GM23338 (cell line): ENCODE measurements around the gene ICE1.

Source experiments
- CREB1 ChIP-seq: fragments of 250-450 bp; sonication (Bioruptor Pico); IDR thresholded peaks from 2 replicates; pipeline ENCODE4 v1.5.0; 2020; ENCODE audit warnings: low read depth, mild to moderate bottlenecking, moderate library complexity
- EZH2 ChIP-seq: fragments of 200-600 bp; sonication (generic); IDR thresholded peaks from one replicate; pipeline ENCODE4 v1.8.0; 2017; ENCODE audit warnings: antibody characterized with exemption, mild to moderate bottlenecking, low read depth; ENCODE audit not compliant: unreplicated experiment
- POLR2AphosphoS5 ChIP-seq: IDR thresholded peaks from 2 replicates; pipeline ENCODE4 v1.6.1; 2016; ENCODE audit warnings: antibody characterized with exemption, low read depth
- TF ChIP-seq, protein P1 (sequence below), 2 experiments: fragments of 200-600 bp in 1 of 2; sonication (generic) in 1 of 2; conservative IDR thresholded peaks; 2 replicates each; pipeline versions ENCODE4 v1.5.1 to v1.6.1; 2016 to 2017; ENCODE audit warnings: antibody characterized with exemption in 2 of 2, low read depth in 2 of 2, mild to moderate bottlenecking in 2 of 2, moderate library complexity in 1 of 2

DNA sequence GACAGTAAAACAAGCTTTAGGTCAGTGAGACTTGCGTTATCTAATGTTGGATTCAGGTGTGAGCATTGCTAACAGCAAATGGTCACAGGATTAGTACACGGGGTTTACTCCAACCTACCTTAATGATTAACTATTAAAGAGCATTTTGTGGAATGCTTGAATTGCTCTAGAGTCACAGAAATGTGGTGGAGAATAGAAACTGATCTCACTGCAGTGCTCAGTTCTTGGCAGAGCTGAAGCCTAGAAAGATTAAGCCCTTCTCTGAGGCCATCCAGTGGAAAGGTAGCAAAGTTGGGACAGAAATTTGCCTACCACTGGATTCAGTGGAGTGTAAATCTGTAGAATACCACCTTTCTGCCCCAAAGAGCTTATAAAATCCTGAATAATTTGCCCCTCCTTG, 60.9 kb downstream of the ICE1 start:
- TF ChIP-seq CREB1 (CRISPR knock-in tag), result no peak
- TF ChIP-seq EZH2, result no peak
- no peak for TF ChIP-seq POLR2AphosphoS5
- TF ChIP-seq, protein P1, sequence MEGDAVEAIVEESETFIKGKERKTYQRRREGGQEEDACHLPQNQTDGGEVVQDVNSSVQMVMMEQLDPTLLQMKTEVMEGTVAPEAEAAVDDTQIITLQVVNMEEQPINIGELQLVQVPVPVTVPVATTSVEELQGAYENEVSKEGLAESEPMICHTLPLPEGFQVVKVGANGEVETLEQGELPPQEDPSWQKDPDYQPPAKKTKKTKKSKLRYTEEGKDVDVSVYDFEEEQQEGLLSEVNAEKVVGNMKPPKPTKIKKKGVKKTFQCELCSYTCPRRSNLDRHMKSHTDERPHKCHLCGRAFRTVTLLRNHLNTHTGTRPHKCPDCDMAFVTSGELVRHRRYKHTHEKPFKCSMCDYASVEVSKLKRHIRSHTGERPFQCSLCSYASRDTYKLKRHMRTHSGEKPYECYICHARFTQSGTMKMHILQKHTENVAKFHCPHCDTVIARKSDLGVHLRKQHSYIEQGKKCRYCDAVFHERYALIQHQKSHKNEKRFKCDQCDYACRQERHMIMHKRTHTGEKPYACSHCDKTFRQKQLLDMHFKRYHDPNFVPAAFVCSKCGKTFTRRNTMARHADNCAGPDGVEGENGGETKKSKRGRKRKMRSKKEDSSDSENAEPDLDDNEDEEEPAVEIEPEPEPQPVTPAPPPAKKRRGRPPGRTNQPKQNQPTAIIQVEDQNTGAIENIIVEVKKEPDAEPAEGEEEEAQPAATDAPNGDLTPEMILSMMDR (conservative IDR thresholded peaks at IDR 0.05; ENCODE audit: low read depth in 2 of 2), result no peak
